Effector CD8-positive, alpha-beta T cell (primary cell): ENCODE data around the gene THAP4.
"Not testable (repeated sequence)": the region's sequence is repeated elsewhere in the genome, so short reads cannot be mapped to it uniquely, and the experiment has no call there.

Experiments used
- DNase-seq: peaks from one replicate; lab custom pipeline; 2025; lab: John Stamatoyannopoulos, UW

THAP4 gene

GRCh38 chr2:241584436-241584835 lies 52.5 kb downstream of the THAP4 start:
- no peak for DNase-seq

- DNase-seq = no peak
Measured at GRCh38 chr2:241582806-241583205, 54.2 kb downstream of the THAP4 start.

GRCh38 chr2:241582328-241582727 lies 54.6 kb downstream of the THAP4 start:
- no peak for DNase-seq

- no peak for DNase-seq
Measured at GRCh38 chr2:241579281-241579680, 57.7 kb downstream of the THAP4 start.

GRCh38 chr2:241577413-241578122 lies 59.4 kb downstream of the THAP4 start:
- DNase-seq = no peak

- no peak for DNase-seq
Measured at GRCh38 chr2:241576293-241576654, 60.7 kb downstream of the THAP4 start.

- DNase-seq = no peak
Measured at GRCh38 chr2:241575624-241576292, 61.2 kb downstream of the THAP4 start.

GRCh38 chr2:241574911-241575623 lies 61.9 kb downstream of the THAP4 start:
- DNase-seq = no peak

- DNase-seq = no peak
Measured at GRCh38 chr2:241573741-241574140, 63.2 kb downstream of the THAP4 start.

- not testable (repeated sequence) for DNase-seq
Measured at GRCh38 chr2:241572915-241573651, 63.9 kb downstream of the THAP4 start.

GRCh38 chr2:241571821-241572620 lies 64.9 kb downstream of the THAP4 start:
- DNase-seq = no peak

- DNase-seq = no peak
Measured at GRCh38 chr2:241570961-241571581, 65.9 kb downstream of the THAP4 start.

- DNase-seq = no peak
Measured at GRCh38 chr2:241569831-241570281, 67.1 kb downstream of the THAP4 start.

GRCh38 chr2:241568726-241569125 lies 68.2 kb downstream of the THAP4 start:
- DNase-seq = no peak

GRCh38 chr2:241567776-241568175 lies 69.2 kb downstream of the THAP4 start:
- DNase-seq = no peak

- DNase-seq = not testable (repeated sequence)
Measured at GRCh38 chr2:241567266-241567665, 69.7 kb downstream of the THAP4 start.

- no peak for DNase-seq
Measured at GRCh38 chr2:241566468-241566867, 70.5 kb downstream of the THAP4 start.

- not testable (repeated sequence) for DNase-seq
Measured at GRCh38 chr2:241566021-241566420, 70.9 kb downstream of the THAP4 start.

GRCh38 chr2:241565411-241565810 lies 71.5 kb downstream of the THAP4 start:
- DNase-seq = no peak

GRCh38 chr2:241564596-241565410 lies 72.2 kb downstream of the THAP4 start:
- DNase-seq = no peak
